Measurements from ENCODE around the gene SSX2IP. TPM values are rescaled to one million over a fixed set of nuclear protein-coding genes. Genes with fewer than 3 reads are reported as not detected.
"Not testable (repeated sequence)": the region's sequence is repeated elsewhere in the genome, so short reads cannot be mapped to it uniquely, and the experiment has no call there.

SSX2IP gene
- total RNA-seq, 6 experiments from 2014 or later, result 5.0 to 16.1 (median 8.3) TPM

DNA sequence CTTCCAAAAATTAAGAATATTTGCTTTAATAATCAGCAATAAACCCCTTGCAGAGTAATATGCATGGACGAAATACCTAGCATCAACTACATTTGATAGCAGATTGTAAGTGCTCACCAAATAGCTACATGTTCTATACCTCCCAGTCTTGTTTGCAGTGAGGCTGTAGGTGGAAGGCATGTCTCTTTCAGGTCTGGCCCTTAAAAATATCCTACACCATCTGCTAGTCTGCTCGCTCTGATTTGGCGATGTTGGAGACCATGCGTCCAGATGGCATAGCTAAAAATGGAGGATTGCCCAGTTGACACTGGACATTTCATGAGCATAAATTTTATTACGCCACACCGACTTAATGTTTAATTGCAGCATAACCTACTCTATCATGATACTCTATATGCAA, 47.1 kb downstream of the SSX2IP start:
- H3K27ac ChIP-seq, result no peak overlapping the region

GRCh38 chr1:84642774-84643173, 47.5 kb downstream of the SSX2IP start:
- DNase-seq, result no peak
- H3K9me3 ChIP-seq, result no peaks in the 10 kb centered on the region
- no peaks in the 10 kb centered on the region for H3K36me3 ChIP-seq
- H3K4me1 ChIP-seq, result no peaks in the 10 kb centered on the region
- H3K4me3 ChIP-seq, result no peak overlapping the region
- no peak for ATAC-seq
- intact Hi-C loops (cut with DNase I), result no loop called here
- TF ChIP-seq CTCF (IDR thresholded peaks at IDR 0.05) (no peak), POLR2A (IDR thresholded peaks at IDR 0.05) (no peak)
- H3K27me3 ChIP-seq, result no peaks in the 10 kb centered on the region
- no peak overlapping the region for H3K27ac ChIP-seq

More for the DNA sequence above, 47.1 kb downstream of the SSX2IP start:
- no peaks in the 10 kb centered on the region for H3K36me3 ChIP-seq
- H3K4me1 ChIP-seq, result no peaks in the 10 kb centered on the region
- H3K27me3 ChIP-seq, result no peaks in the 10 kb centered on the region
- intact Hi-C loops (cut with DNase I), result no loop called here
- no peak overlapping the region for H3K4me3 ChIP-seq
- H3K9me3 ChIP-seq, result no peaks in the 10 kb centered on the region
- no peak for DNase-seq
- ATAC-seq, result no peak
- TF ChIP-seq POLR2A (IDR thresholded peaks at IDR 0.05), result no peak
- WGBS (ENCODE audit: insufficient coverage, low coverage, low lambda C conversion rate, missing lambda C conversion rate), result 99% methylated on average over 6 of the region's 6 CpGs

DNA sequence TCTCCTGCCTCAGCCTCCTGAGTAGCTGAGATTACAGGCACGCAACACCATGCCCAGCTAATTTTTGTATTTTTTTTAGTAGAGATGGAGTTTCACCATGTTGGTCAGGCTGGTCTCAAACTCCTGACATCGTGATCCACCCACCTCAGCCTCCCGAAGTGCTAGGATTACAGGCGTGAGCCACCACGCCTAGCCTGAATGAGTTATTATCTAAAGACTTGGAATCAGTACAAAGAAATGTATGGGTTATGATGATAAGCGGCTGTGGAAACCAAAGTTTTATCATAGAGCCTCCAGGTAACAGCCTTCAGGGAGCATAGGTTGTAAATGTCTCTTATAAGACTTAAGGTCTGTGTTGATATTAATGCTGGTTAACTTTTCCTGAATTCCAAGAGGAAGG, 50.5 kb downstream of the SSX2IP start:
- H3K4me1 ChIP-seq; DNase-seq; H3K36me3 ChIP-seq; ATAC-seq; H3K4me3 ChIP-seq; H3K9me3 ChIP-seq; H3K27ac ChIP-seq; intact Hi-C loops (cut with DNase I); H3K27me3 ChIP-seq: not testable (repeated sequence)
- WGBS (ENCODE audit: insufficient coverage, low coverage, low lambda C conversion rate, missing lambda C conversion rate), result 85% methylated on average over 6 of the region's 6 CpGs

GRCh38 chr1:84635429-84635828, 54.8 kb downstream of the SSX2IP start:
- Histone ChIP-seq H3K4me1 (no peaks in the 10 kb centered on the region), H3K27ac (no peak overlapping the region), H3K4me3 (no peak overlapping the region), H3K9me3 (no peaks in the 10 kb centered on the region), H3K27me3 (no peaks in the 10 kb centered on the region), H3K36me3 (no peaks in the 10 kb centered on the region)
- no peak for TF ChIP-seq CTCF (IDR thresholded peaks at IDR 0.05)
- TF ChIP-seq POLR2A (IDR thresholded peaks at IDR 0.05), result no peak
- DNase-seq, result no peak
- 71% methylated on average over 2 of the region's 2 CpGs for whole genome bisulfite sequencing (ENCODE audit: insufficient coverage, low coverage, low lambda C conversion rate, missing lambda C conversion rate)
- no peak for ATAC-seq
- intact Hi-C loops (cut with DNase I), result no loop called here

- TF ChIP-seq CTCF (IDR thresholded peaks at IDR 0.05) (no peak), POLR2A (IDR thresholded peaks at IDR 0.05) (no peak)
- intact Hi-C loops (cut with DNase I), result no loop called here
- H3K36me3 ChIP-seq, result no peaks in the 10 kb centered on the region
- no peaks in the 10 kb centered on the region for H3K27me3 ChIP-seq
- DNase-seq (no peak), ATAC-seq (no peak)
- H3K4me1 ChIP-seq, result no peaks in the 10 kb centered on the region
- no peak overlapping the region for H3K4me3 ChIP-seq
- H3K9me3 ChIP-seq, result no peaks in the 10 kb centered on the region
- 49% methylated on average over 5 of the region's 5 CpGs for WGBS (ENCODE audit: insufficient coverage, low coverage, low lambda C conversion rate, missing lambda C conversion rate)
- no peak overlapping the region for H3K27ac ChIP-seq
Observed at GRCh38 chr1:84634536-84635205, 55.6 kb downstream of the SSX2IP start.

All from right lobe of liver (tissue), 6 donors.